HFFc6 (cell line): ENCODE measurements around the gene DISC1. TPM values are rescaled to one million over a fixed set of nuclear protein-coding genes. Genes with fewer than 3 reads are reported as not detected.
A peak's percentile ranks its signal among the peaks of the same experiment; 100 is the strongest.

Experiments
- DNase-seq: peaks from one replicate; pipeline ENCODE4 v3.0.0-alpha.2; 2018
- H3K27ac Mint-ChIP-seq: 2 replicates; pipeline ENCODE4 v1.8.0; 2020; ENCODE audit warnings: mild to moderate bottlenecking, mixed read lengths
- H3K27me3 Mint-ChIP-seq: 2 replicates; pipeline ENCODE4 v1.8.0; 2021; ENCODE audit warnings: mild to moderate bottlenecking, moderate library complexity, mixed read lengths; ENCODE audit not compliant: insufficient read depth
- H3K36me3 Mint-ChIP-seq: 2 replicates; pipeline ENCODE4 v1.8.0; 2021; ENCODE audit warnings: low read depth, mixed read lengths
- H3K4me1 Mint-ChIP-seq: 2 replicates; pipeline ENCODE4 v1.8.0; 2020; ENCODE audit warnings: low read depth, mixed read lengths
- H3K4me3 Mint-ChIP-seq: 2 replicates; pipeline ENCODE4 v1.8.0; 2020; ENCODE audit warnings: mild to moderate bottlenecking, moderate library complexity, mixed read lengths
- H3K9me3 Mint-ChIP-seq: 2 replicates; pipeline ENCODE4 v1.8.0; 2020; ENCODE audit warnings: mild to moderate bottlenecking, mixed read lengths
- CTCF ChIP-seq: fragments of 200-600 bp; sonication (generic); IDR thresholded peaks from 2 replicates; pipeline ENCODE4 v1.5.0; 2021; ENCODE audit warnings: antibody characterized with exemption, mild to moderate bottlenecking
- total RNA-seq, 6 experiments: library from RNA; stranded (reverse); fragmentation: NEBNext Ultra II Directional; extraction: Animal tissue kit (Norgen Biotek cat#: 25700); gene quantifications; 2 replicates in 1 of 6; 3 replicates in 5 of 6; pipeline ENCODE4 v1.2.3, GENCODE V29; 2021

DISC1 gene
- total RNA-seq, 6 experiments from 2014 or later, result 1.3 to 4.3 (median 1.9) TPM

GRCh38 chr1:232011961-232012360, 385.4 kb downstream of the DISC1 start:
- no peak for TF ChIP-seq CTCF
- Mint-ChIP-seq H3K27me3 (no peaks in the 10 kb centered on the region), H3K9me3 (peaks cover 13% of the 10 kb centered on the region), H3K4me1 (peaks cover 5% of the 10 kb centered on the region; the same call in 1 of the 2 replicates), H3K36me3 (peaks cover 6% of the 10 kb centered on the region; the same call in 1 of the 2 replicates), H3K4me3 (no peak overlapping the region), H3K27ac (0 out of 2 replicates have a peak overlapping the region, but pooled peaks have one; percentile 34)
- DNase-seq, result peak; percentile 19

- Mint-ChIP-seq H3K36me3 (peaks cover 6% of the 10 kb centered on the region; the same call in 1 of the 2 replicates), H3K4me3 (no peak overlapping the region), H3K27me3 (no peaks in the 10 kb centered on the region), H3K4me1 (peaks cover 6% of the 10 kb centered on the region; the same call in 1 of the 2 replicates), H3K27ac (no peak overlapping the region), H3K9me3 (peaks cover 9% of the 10 kb centered on the region)
- peak; percentile 24 for DNase-seq
- no peak for TF ChIP-seq CTCF
Observed at GRCh38 chr1:232012773-232013386, 386.3 kb downstream of the DISC1 start.

- H3K4me3 Mint-ChIP-seq, result no peak overlapping the region
- no peaks in the 10 kb centered on the region for H3K27me3 Mint-ChIP-seq
- no peaks in the 10 kb centered on the region; the same call in 1 of the 2 replicates for H3K9me3 Mint-ChIP-seq
- H3K36me3 Mint-ChIP-seq, result peaks cover 6% of the 10 kb centered on the region; the same call in 1 of the 2 replicates
- H3K27ac Mint-ChIP-seq, result no peak overlapping the region
- DNase-seq, result no peak
- peaks cover 6% of the 10 kb centered on the region; the same call in 1 of the 2 replicates for H3K4me1 Mint-ChIP-seq
- TF ChIP-seq CTCF, result no peak
Observed at GRCh38 chr1:232014941-232015340, 388.4 kb downstream of the DISC1 start.

DNA sequence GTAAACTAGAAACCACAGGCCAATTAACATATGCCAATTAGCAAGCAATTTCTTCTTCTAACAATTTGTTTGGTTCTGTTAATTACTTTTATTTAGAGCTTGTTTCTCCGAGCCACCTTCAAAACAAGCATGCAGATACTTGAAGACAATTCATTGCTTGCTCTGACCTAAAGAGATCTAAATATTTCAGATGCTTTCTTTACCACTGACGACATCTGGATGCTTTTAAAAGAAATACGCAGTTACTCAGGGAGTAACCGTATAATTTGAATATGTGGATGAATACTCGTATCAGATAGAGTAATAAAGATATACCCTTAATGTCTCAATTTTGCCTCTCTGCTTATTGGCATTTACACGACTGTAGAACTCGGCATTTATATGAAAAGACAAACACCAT, 390.0 kb downstream of the DISC1 start:
- TF ChIP-seq CTCF, result no peak
- peaks cover 6% of the 10 kb centered on the region; the same call in 1 of the 2 replicates for H3K4me1 Mint-ChIP-seq
- H3K9me3 Mint-ChIP-seq, result no peaks in the 10 kb centered on the region; the same call in 1 of the 2 replicates
- H3K36me3 Mint-ChIP-seq, result peaks cover 6% of the 10 kb centered on the region; the same call in 1 of the 2 replicates
- H3K4me3 Mint-ChIP-seq, result no peak overlapping the region; the same call in 1 of the 2 replicates
- DNase-seq, result peak; percentile 20
- H3K27me3 Mint-ChIP-seq, result no peaks in the 10 kb centered on the region
- no peak overlapping the region for H3K27ac Mint-ChIP-seq

DNA sequence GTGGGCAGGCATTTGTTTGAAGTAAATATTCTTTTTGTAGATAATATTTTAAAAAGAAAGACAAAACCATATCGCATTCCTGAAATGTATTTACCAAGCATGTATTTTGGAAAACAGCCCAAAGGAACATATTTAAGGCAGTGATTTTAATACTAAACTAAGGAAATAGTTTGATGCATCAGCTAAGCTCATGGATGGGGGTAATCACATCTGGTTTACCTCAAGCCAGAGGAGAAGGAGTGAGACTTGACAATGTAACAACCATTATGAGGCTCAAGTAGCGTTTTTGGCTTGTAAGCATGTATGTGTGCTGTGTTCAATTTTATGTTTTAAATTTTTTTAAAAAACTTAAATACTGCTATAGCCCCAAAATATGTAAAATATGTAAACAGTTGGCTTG, 390.5 kb downstream of the DISC1 start:
- Mint-ChIP-seq H3K9me3 (no peaks in the 10 kb centered on the region; the same call in 1 of the 2 replicates), H3K4me3 (no peak overlapping the region), H3K36me3 (peaks cover 6% of the 10 kb centered on the region; the same call in 1 of the 2 replicates), H3K4me1 (peaks cover 6% of the 10 kb centered on the region; the same call in 1 of the 2 replicates), H3K27me3 (no peaks in the 10 kb centered on the region), H3K27ac (no peak overlapping the region)
- no peak for TF ChIP-seq CTCF
- no peak for DNase-seq
